PC-3 (cell line): Measurements from ENCODE around the gene AKAP6.

ENCODE experiments used
- EZH2 ChIP-seq: fragments of 300-600 bp; sonication (generic); IDR thresholded peaks from one replicate; pipeline ENCODE4 v1.6.1; 2017; ENCODE audit warnings: antibody characterized with exemption, mild to moderate bottlenecking, low read length; ENCODE audit not compliant: unreplicated experiment
- TF ChIP-seq, protein P1 (sequence below): fragments of 300-600 bp; sonication (generic); conservative IDR thresholded peaks from 2 replicates; pipeline ENCODE4 v1.5.1; 2017; ENCODE audit warnings: antibody characterized with exemption, low read depth, mild to moderate bottlenecking, low read length

DNA sequence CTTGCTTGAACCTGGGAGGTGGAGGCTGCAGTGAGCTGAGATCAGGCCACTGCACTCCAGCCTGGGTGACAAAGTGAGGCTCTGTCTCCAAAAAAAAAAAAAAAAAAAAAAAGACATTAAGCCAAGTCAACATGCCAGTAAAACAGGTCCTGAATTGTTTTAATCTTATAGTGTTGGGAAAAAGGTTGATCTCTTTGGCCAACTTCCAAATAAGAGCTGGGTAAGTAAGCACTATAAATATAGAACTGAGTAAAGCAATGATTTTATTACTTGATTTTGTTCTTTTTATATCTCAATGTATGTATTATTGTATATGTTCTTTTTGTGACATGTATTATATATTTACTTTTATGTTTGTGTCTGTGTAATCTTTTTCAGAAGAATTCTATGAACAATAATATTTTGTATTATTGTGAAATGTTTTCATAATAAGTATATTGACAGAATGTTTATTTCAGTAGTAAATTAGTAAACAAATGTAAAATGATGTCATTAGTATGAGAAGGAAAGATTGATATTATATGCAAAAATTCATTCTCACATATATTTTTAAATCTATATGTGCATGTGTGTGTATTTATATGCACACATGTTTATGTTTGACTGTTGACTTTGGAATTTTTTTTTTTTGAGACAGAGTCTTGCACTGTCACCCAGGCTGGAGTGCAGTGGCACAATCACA, 9.6 kb upstream of the AKAP6 start:
- TF ChIP-seq, protein P1, sequence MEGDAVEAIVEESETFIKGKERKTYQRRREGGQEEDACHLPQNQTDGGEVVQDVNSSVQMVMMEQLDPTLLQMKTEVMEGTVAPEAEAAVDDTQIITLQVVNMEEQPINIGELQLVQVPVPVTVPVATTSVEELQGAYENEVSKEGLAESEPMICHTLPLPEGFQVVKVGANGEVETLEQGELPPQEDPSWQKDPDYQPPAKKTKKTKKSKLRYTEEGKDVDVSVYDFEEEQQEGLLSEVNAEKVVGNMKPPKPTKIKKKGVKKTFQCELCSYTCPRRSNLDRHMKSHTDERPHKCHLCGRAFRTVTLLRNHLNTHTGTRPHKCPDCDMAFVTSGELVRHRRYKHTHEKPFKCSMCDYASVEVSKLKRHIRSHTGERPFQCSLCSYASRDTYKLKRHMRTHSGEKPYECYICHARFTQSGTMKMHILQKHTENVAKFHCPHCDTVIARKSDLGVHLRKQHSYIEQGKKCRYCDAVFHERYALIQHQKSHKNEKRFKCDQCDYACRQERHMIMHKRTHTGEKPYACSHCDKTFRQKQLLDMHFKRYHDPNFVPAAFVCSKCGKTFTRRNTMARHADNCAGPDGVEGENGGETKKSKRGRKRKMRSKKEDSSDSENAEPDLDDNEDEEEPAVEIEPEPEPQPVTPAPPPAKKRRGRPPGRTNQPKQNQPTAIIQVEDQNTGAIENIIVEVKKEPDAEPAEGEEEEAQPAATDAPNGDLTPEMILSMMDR, result no peak
- no peak for TF ChIP-seq EZH2
